GM19452 (cell line): ENCODE results near the gene MYLK.
"Not testable (repeated sequence)": the region's sequence is repeated elsewhere in the genome, so short reads cannot be mapped to it uniquely, and the experiment has no call there.

ENCODE experiments used
- ATAC-seq: cut with Tn5 transposase; IDR thresholded peaks from one replicate; pipeline ENCODE4 v1.9.1; 2021; ENCODE audit not compliant: unreplicated experiment

The MYLK gene

GRCh38 chr3:123706871-123707270, 177.3 kb downstream of the MYLK start:
- no peak for ATAC-seq

- no peak for ATAC-seq
Measured at GRCh38 chr3:123705488-123706285, 178.4 kb downstream of the MYLK start.

- ATAC-seq: not testable (repeated sequence)
Measured at GRCh38 chr3:123703663-123704062, 180.5 kb downstream of the MYLK start.

DNA sequence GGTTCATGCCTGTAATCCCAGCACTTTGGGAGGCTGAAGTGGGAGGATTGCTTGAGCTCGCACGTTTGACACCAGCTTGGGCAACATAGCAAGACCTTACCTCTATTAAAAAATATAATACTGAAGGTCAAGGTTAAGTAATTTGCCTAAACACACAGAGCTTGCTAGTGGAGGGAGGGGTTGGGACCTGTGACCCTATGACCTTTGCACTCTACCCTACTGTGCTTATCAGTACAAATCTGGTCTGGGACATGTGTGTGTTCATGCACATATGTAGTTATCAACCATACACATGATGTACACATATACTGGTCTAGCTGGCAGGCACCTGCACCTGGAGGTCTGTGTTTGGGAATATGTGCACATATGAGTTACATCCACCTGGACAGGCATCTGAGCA, 181.4 kb downstream of the MYLK start:
- no peak for ATAC-seq

DNA sequence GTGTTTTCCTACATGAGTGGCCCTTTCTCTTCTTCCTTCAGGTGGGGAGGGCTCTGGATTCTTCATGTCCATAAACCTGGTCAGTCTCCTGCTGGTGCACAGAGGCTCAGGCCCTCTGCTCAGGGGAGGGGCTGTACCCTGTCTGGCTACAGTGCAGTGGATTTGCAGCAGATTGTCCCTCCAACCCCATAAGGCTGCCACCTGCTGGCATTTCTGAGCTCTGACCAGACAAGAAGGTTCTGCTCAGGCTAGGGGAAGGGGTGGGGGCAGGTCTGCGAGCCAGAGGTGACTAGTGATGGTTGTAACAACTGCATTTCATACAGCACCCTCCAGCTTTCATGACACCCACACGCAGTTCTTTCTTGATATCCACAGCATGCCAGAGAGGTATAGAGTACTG, 182.1 kb downstream of the MYLK start:
- not testable (repeated sequence) for ATAC-seq

DNA sequence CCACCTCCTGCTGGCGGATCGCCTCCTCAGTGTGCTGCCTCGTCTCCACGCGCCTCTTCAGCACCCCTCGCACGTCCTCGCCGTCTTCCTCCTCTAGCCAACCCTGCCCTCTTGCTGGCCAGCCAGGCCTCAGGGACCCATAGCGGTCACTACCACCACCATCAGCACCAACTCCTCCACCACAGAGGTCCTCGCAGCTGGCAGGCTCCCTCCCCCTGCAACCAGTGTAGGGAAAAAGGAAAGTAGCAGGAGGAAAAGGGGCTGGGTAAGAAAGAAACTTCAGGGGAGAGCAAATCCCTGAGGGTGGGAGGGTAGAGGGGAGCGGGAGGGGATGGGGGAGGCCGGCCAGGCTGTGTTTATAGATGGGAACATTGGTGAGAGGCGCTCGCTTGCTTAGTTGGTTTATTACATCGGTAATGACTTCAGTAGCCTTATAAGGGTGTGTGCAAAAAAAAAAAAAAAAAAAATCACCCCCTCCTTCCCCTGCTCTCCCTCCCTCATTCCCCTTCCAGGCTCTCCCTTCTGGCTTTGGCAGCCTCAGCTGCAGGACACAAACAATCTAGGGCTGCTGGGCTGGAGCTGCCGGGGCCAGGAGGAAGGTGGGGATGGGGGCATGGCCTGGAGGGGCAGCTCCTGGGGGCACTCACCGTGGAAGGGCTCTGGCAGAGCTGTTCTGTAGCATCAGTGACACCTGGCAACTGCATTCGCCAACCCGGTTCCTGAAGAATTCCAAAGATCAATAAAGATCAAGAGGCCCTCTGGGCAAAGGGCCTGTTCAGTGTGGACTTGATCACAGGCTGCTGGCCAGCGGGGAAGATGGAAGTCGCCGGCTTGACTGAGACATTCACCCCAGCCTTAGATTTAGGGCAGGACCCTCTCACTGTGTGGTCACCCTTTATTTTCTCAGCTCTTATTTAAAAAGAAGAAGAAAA, 183.1 kb downstream of the MYLK start:
- no peak for ATAC-seq

- ATAC-seq: no peak
Measured at GRCh38 chr3:123698813-123699212, 185.3 kb downstream of the MYLK start.

DNA sequence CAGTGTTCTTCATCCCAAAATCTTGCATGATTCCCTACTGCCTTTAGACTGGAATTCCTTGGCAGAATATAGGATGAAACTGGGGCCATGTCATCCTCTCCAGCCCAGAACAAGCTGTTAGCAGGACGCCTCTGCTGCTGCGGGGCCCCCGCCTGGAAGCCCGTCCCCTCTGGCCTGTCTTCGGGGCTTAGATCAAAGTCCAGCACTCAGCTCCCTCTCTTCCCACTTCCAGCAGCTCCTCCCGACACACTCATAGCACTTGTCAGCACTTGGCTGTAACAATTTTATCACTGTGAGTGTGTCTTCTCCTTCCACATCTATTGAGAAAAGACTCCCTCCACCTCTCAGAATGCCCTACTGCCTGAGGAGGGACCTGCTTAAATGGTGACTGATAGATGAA, 187.3 kb downstream of the MYLK start:
- no peak for ATAC-seq

- ATAC-seq: no peak
Measured at GRCh38 chr3:123695731-123696640, 188.1 kb downstream of the MYLK start.

- no peak for ATAC-seq
Measured at GRCh38 chr3:123695152-123695551, 189.0 kb downstream of the MYLK start.

DNA sequence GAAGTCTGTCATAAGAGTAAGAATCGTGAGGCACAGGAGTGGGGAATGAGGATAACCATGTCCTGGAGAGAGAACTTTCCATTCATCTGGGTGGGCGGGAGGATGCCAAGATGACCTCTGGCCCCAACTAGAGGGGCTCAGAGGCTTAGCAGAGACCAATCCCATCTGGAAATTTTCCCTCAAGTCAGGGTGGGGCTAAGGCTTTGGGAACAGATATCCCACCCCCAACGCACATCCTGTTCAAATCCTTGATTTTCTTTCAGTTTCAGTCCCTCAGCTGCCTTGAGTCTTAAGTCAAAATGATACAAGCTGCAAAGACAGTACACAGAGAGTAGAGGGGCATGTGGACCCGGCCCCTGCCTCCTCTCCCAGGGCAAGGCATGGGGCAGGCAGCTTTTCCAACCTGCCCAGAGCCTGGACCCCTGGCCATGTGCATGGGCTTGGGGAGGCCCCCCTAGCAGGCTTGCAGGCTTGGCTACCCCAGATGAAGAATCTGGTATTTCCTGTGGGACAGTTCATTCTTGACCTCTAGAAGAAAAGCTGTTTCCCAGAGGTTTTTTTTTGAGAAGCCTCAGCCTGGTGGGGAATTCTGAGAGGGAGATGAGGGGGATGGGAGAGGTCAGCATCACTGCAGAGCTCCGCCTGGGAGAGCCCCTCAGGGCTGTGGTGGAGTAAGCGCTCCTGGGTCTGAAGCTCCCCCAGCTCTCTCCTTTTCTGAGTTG, 189.6 kb downstream of the MYLK start:
- no peak for ATAC-seq

DNA sequence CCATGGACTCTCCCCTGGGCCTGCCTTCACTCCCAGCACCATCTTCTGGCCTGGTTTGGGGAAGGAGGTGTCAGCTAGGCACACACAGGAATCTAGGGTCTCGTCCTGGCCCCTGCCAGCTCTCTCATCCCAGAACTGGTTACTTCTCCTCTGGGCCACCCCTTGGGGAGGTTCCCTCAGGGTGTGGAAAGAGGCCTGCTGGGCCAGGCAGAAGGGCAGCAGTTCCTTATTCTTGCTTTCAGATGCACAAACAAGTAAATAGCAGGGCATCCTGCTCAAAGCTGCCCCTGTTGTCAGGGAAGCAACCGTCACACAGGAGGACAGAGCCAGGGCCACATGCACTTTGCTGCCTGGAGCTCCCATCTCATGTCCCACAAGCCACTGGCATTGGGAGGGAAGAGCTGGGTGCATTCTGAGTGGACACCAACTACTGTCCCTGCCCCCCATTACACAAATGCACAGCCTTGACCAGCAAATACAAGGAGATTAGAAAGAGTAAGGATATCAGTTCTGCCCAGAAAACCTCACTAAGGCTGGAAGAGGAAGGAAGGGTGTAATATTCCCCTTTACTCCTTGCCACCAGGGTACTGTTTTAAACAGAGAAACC, 190.4 kb downstream of the MYLK start:
- ATAC-seq: no peak

- ATAC-seq: no peak
Measured at GRCh38 chr3:123692671-123693070, 191.5 kb downstream of the MYLK start.

GRCh38 chr3:123692041-123692440, 192.1 kb downstream of the MYLK start:
- no peak for ATAC-seq

- ATAC-seq: no peak
Measured at GRCh38 chr3:123689831-123690230, 194.3 kb downstream of the MYLK start.

DNA sequence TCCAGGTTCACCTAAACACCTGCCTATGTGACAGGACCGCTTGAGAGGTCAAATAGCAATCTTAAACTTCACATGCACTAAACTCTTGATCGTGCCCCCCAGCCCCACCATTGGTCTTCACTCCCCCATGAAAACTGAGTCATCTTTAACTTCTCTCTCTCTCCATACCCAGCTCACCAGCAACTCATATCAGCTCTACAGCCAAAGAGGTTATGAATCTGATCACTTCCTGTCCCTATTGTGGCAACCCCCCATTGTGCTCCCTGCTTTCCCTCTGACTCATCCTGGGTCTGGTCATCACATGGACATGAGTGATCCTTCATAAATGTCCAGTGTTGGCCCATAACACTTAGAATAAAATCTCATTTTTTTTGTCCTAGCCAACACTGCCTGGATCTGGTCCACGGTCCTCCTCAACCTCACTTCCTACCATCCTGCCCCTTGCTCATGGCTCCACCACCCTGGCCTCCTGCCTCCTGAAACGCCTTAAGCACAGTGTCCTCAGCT, 195.8 kb downstream of the MYLK start:
- ATAC-seq: no peak

DNA sequence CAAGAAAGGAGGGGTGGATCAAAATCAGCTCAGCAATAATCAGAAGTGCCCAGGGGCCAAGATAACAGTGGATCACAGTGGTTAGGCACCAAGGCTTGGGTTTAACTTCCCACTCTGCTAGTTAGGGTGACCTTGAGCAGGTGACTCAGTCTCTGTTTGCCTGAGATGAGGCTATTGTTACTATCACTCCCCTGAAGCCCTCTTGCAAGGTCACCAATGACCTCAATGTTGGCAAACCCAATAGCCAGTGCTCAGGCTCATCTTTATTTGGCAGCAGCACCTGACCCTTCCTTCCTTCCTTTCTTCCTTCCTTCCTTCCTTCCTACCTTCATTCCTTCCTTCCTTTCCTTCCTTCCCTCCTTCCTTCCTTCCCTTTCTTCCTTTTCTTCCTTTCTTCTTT, 196.8 kb downstream of the MYLK start:
- ATAC-seq: no peak

DNA sequence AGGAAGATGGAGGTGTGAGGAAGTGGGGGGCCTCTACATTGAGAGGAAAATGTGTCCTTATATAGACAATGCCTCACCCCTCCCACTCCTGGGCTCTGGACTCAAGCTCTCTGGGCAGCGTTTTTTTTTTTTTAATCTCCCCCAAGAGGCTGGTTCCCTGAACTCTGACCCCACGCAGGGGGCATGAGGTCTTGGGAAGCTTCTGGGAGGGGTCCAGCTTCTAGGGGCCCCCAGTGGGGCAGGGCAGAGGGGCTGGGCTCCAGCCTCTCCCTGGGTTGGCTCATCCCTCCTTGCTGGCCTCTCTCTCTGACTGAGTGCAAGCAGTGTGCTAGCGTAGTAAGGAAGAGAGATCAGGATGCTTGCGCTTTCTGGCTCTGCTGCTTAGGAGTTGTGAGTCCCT, 197.9 kb downstream of the MYLK start:
- no peak for ATAC-seq

DNA sequence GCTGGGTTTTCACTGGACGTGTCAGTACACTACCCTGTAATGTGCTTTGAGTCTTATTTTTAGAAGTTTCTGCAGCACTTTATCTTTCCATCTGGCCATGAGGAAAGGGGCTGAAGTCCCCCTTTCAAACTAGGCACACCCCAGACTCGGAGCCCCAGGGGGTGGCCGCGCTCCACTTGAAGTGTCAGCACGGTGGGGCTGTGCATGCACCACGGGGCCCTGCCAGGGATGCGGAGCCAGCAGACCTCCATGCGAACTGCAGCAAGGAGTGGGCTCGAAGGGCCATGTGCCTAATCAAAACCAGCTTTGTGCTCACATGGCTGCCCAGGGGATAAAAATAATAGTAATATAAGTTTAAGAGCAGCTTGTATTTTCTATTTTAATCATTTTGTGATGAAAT, 198.4 kb downstream of the MYLK start:
- ATAC-seq: no peak

GRCh38 chr3:123684636-123685035, 199.5 kb downstream of the MYLK start:
- no peak for ATAC-seq
